ENCODE results near the gene CSTF3.

GRCh38 chr11:33094157-33094556, 67.1 kb downstream of the CSTF3 start:
- no peak for TF ChIP-seq POLR2A (IDR thresholded peaks at IDR 0.05; ENCODE audit: low read depth, low read length)
- no peak for TF ChIP-seq POLR2AphosphoS5 (IDR thresholded peaks at IDR 0.05; ENCODE audit: low read depth, low read length)
- no peak for TF ChIP-seq SPI1 (IDR thresholded peaks at IDR 0.05; ENCODE audit: low read depth, low read length)
- no peak for TF ChIP-seq TAF1 (IDR thresholded peaks at IDR 0.05; ENCODE audit: low read depth, low read length)
